GM19193 (cell line): ENCODE results near the gene SPG7.

Source experiments
- POLR2A ChIP-seq: IDR thresholded peaks from 4 replicates; pipeline ENCODE4 v1.6.1; 2011; ENCODE audit not compliant: insufficient read depth, insufficient read length; ENCODE audit errors: extremely low read depth

Gene SPG7

DNA sequence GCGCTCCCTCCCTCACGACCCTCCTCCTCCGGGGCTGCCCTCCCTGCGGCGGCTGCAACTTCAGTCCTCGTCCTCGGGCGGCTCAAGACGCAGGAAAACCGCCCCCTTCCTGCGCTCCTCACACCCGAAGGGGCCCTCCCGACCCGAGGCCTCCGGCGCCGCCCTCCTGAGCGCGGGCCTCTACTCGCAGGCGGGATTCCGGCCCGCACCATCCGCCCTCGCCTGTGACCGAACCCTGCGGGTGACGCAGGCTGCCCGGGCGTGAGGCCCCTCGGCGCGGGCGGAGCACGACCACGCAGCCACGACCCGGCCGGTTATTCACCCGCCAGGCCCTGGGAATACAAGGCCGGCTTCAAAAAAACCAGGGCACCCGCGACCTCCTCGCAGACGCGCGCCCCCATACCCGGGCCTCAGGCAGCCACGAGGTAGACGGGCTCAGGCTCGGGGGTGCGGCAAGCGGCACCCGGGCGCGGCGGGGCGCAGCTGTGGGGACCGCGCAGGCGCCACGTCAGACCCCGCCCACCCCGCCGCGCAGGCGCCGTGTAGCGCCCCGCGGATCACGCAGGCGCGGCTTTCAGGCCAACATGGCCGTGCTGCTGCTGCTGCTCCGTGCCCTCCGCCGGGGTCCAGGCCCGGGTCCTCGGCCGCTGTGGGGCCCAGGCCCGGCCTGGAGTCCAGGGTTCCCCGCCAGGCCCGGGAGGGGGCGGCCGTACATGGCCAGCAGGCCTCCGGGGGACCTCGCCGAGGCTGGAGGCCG lies at the start of gene SPG7:
Gene SPG7 (plus strand): TSS at position 570 of the 757 bp plus-strand sequence. CDS start 15 bp downstream, at position 585.
- peak; percentile 95 for TF ChIP-seq POLR2A

DNA sequence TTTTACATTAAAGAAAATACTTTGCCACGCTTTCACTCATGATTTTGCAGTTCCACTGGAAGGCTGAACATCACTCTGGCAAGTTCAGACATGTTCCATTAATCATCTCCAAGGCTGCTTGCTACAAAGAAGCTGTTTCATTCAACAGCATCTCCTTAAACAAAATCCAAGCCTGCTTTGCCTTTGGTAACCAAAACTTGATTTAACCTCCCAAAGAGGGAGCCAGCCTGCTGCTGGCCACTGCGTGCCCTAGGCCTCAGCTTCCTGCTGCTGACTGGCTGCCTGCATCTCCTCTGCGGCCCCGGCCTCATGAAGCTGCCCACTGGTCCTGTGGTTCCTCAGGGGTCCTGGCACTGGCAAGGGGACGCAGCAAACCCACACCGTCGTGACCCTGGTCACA lies 49.7 kb upstream of the SPG7 start:
- TF ChIP-seq POLR2A, result no peak

DNA sequence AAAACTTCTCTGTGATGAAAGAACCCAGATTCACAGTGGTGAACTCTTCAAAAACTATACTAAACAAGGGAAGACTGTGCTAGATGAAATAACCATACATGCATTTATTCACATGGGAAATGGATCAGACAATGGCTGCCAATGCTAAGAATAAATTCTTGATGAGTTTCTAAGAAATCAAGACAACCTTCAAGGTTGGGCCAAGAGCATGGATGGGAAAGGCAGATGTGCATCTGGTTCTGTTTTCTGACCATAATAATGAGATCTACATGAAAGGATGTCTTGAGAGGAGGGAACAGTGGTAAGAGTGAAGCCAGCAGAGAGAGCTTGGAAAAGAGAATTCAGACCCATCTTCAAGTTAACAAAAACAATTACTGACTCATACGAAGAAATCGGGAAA lies 49.2 kb upstream of the SPG7 start:
- no peak for TF ChIP-seq POLR2A

DNA sequence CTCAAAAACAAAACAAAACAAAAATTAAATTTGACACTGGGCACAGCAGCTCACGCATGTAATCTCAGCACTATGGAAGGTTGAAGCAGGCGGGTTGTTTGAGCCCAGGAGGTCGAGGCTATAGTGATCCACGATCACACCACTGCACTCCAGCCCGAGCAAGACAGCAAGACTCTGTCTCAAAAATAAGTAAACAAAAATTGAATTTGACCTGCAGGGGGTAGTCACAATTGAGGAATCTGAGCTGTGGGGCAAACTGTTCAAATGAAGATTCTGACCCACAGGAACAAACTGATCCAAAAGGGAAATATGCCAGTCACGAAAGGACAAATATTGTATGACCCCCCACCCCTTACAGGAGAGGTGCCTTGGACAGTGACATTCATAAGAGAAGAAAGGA lies 47.6 kb upstream of the SPG7 start:
- no peak for TF ChIP-seq POLR2A

DNA sequence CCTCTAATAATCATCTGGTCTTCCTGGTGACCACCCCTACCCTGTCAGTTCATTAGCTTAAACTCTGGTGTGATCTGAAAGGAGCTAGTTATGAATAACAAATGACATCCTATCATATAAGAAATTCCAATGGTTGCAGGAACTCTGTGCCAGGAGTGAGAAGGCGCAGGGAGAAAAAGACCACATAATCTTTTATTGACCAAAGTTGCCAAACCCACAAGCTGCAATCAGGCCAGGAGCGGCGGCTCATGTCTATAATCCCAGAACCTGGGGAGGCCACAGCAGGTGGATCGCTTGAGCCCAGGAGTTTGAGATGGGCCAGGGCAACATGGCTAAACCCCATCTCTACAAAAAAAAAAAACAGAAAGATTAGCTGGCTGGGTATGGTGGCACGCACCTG lies 41.3 kb upstream of the SPG7 start:
- no peak for TF ChIP-seq POLR2A

DNA sequence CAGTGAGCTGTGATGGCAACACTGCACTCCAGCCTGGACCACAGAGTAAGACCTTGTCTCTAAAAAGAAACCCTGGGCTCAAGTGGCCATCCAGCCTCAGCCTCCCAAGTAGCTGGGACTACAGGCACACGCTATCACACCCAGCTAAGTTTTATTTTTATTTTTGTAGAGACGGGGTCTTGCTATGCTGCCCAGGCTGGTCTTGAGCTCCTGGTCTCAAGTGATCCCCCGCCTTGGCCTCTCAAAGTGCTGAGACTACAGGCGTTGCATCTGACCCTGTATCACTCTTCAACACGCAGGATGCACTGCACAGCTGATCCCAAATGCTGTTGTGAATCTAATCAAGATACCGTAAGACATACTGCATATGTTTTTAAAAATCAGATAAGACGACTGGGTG lies 40.8 kb upstream of the SPG7 start:
- TF ChIP-seq POLR2A, result no peak

DNA sequence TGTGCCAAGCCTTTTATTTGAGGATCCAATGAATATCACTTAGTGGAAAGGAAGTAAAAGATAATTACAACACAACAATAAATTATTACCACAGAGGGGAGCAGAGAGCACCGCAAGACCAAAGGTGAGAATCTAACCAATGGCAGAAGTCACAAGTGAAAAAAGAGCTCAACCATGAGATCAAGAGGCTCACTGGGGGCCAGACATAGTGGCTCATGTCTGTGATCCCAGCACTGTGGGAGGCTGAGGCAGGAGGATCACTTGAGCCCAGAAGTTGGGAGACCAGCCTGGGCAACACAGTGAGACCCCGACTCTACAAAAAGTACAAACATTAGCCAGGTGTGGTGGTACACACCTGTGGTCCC lies 35.5 kb upstream of the SPG7 start:
- no peak for TF ChIP-seq POLR2A

DNA sequence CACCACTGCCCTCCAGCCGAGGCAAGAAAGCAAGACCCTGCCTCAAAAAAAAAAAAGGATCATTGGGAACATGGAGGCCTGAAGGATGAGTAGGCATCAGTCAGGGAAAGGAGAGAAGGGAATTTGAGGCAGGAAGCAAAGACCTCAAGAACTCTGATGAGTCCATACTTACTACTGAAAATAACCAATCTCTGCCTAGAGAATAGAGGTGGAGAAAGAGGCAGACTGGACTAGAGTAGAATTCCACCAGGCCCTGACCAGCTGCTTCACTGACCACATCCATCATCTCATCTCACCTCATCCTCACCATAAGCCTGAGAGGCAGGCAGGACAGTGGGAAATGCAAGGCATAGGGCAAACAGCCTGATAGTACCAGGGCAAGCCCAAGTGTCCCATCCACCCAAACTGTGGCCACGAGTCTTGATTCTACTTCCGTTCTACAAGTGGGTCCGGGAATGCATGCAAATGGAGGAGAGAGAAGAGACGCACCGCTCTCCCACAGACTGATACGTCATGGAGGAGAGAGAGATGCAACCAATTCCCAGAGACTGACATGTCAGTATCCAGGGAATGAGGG lies 35.0 kb upstream of the SPG7 start:
- TF ChIP-seq POLR2A, result no peak

DNA sequence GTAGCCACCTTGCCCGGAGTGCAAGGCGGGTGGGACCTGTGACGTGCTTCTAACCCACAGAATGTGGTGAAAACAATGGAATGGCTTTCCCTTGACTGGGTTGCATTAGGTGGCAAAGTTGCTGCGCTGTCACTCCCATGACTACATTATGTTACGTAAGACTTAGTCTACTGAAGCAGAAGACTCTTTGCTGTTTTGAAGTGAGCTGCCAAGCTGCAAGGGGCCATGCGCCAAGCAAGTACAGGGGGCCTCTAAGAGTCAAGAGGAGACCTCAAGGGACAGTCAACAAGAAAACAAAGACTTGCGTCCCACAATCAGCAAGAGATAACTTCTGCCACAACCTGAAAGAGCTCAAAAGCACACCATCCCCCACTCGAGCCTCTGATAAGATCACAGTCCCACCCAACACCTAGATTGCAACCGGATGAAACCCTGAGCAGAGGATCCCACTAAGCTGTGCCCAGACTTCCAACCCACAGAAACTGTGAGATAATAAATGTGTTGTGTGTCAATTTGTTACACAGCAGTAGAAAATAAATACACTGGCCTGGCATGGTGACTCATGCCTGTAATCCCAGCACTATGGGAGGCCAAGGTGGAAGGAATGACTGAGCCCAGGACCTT lies 34.3 kb upstream of the SPG7 start:
- no peak for TF ChIP-seq POLR2A

DNA sequence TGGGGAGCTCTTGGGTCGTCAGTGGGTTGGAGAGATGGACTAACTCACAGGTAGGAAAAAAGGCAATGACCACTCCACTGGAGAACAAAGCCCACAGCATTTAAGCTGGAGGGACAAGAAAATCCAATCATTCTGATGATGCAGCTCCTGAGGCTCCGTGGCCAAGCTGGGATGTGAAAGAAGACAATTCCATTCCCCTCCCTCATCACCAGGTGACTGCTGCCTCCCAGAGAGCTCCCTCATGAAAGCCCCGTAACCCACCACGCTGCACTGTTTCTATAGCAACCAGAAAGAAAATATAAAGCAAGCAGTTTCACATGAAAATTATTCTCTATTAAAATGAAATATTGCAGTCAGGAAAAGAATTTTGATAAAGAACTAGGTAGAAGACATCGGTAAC lies 33.1 kb upstream of the SPG7 start:
- no peak for TF ChIP-seq POLR2A

DNA sequence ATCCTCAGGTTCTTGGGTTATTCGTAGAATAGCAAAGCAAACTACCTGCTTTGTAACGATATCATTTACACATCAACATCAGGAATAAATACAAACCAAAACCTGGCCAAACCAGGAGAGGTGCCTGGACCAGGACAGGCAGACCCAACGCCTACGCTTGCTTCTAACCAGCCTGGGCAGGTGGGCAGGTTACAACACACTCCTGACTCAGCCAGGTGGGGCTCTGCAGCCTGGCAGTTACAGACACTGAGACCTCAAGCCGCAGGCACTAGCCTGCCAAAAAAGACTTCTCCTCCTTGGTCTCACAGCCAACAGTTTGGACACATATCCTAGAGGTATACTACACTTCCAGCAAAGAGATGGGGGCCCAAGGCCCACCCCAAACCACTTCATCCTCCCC lies 31.8 kb upstream of the SPG7 start:
- no peak for TF ChIP-seq POLR2A

DNA sequence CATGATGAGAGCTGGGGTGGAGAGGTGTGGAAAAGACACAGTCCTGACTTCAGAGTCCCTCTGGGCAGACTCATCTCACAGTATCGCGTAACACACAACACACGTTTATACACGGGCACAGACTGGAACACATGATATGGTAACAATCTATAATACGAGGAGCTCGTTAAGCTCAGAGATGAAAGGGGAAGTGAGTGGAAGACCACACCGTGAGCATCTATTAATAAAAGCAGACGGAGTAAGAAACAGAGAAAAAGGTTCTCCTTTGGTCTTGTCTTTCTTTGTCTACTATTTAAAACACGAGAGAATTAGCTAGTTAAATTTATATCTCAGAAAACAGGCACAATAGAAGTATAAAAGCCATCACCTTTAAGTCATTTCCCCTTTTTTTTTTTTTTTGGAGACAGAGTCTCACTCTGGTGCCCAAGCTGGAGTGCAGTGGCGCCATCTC lies 31.4 kb upstream of the SPG7 start:
- no peak for TF ChIP-seq POLR2A

DNA sequence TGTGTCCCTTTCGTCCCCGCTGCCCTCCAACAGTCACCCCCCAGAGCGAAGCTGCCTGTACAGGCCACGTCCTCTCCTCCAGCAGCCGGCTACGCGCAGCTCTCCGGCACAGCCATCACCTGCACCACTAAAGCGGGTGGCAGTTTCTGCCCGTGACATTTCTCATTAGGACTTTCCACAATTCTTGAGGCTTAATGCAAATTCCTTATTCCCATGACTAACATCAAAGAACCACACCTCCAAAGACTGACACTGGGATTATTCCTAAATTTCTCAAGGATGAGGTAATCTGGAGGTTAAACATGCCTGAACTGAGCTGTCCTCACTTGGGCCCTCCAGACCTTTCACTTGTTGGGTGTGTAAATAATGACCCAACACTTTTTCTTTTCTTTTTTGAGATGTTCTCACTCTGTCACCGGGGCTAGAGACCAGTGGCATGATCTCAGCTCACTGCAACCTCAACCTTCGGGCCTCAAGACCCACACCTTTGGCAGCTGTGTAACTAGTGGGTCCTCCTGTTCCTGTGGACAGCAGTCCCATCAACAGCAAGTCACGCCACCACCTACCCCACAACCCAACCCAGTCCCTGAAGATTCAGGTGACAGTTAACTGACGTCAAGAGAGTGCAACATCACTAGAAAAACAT lies 29.5 kb upstream of the SPG7 start:
- TF ChIP-seq POLR2A, result peak; percentile 22

DNA sequence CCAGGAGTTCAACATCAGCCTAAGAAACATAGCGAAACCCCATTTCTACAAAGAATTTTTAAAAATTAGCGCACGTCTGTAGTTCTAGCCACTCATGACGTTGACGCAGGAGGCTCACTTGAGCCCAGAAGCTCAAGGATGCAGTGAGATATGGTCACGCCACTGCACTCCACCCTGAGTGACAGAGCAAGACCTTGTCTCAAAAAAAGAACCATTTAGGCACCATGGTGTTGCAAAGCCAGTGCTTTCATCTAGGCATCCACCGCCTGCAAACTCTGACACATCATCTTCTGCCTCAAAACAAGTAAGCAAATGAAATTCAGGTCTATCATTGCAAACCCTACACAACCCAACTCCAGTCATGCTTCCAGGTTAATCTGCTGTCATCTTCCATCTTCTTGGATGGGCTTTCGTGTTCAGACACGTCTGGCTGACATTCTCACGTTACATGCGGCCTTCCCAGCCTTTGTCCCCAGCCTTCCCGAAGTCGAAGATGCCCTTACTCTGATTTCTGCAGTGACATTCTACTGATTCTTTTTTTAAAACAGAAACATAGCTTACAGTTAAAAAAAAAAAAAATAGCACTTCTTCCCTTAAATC lies 26.7 kb upstream of the SPG7 start:
- no peak for TF ChIP-seq POLR2A

DNA sequence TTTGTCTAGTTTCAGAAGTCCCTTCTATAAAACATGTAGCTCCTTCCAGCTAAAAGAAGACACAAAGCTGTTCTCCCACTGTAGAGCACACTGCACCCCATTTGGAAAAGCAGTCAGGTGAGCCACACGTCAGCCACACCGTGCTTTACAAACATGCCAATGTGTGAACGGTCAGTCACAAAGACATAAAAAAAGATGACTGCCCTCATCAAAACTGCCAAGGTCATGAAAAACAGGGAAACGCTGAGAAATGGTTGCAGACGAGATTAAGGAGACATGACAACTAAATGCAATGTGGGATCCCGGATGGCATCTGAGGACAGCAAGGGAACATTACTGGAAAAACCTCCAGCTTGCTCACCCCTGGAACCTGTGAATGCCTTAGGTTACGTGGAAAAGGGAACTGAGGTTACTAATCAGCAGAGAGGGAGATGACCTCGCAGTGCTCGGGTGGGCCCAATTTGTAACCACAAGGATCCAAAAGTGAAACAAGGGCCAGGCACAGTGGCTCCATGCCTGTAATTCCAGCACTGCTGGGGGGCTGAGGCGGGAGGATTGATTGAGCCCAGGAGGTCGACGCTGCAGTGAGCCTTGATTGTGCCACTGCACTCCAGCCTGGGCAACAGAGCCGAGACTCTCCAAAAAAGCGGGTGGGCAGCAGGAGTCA lies 25.9 kb upstream of the SPG7 start:
- TF ChIP-seq POLR2A, result no peak
